ENCODE measurements around the gene SPATA2. TPM values are rescaled to one million over a fixed set of nuclear protein-coding genes. Genes with fewer than 3 reads are reported as not detected.

Gene SPATA2
- total and polyA plus RNA-seq, 2 of the 13 experiments (the other 11 are each of a cell fraction or from before 2014, with no cell fraction given): 3.2 to 8.7 TPM

- TF ChIP-seq, protein P1, sequence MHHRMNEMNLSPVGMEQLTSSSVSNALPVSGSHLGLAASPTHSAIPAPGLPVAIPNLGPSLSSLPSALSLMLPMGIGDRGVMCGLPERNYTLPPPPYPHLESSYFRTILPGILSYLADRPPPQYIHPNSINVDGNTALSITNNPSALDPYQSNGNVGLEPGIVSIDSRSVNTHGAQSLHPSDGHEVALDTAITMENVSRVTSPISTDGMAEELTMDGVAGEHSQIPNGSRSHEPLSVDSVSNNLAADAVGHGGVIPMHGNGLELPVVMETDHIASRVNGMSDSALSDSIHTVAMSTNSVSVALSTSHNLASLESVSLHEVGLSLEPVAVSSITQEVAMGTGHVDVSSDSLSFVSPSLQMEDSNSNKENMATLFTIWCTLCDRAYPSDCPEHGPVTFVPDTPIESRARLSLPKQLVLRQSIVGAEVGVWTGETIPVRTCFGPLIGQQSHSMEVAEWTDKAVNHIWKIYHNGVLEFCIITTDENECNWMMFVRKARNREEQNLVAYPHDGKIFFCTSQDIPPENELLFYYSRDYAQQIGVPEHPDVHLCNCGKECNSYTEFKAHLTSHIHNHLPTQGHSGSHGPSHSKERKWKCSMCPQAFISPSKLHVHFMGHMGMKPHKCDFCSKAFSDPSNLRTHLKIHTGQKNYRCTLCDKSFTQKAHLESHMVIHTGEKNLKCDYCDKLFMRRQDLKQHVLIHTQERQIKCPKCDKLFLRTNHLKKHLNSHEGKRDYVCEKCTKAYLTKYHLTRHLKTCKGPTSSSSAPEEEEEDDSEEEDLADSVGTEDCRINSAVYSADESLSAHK (CRISPR knock-in tag; IDR thresholded peaks at IDR 0.05; ENCODE audit: borderline replicate concordance): no peak
- no peak for TF ChIP-seq KAT2B (IDR thresholded peaks at IDR 0.05; ENCODE audit: borderline replicate concordance, low read depth, low read length)
- TF ChIP-seq ZNF142 (CRISPR knock-in tag; IDR thresholded peaks at IDR 0.05): no peak
- no peak for TF ChIP-seq IRX3 (CRISPR knock-in tag; IDR thresholded peaks at IDR 0.05; ENCODE audit: borderline replicate concordance, low read depth)
- TF ChIP-seq HNRNPL (IDR thresholded peaks at IDR 0.05; ENCODE audit: low read depth, low read length): no peak
- TF ChIP-seq ZNF251 (CRISPR knock-in tag; IDR thresholded peaks at IDR 0.05): no peak
- TF ChIP-seq PBX3 (CRISPR knock-in tag; IDR thresholded peaks at IDR 0.05; ENCODE audit: borderline replicate concordance): no peak
- TF ChIP-seq ZSCAN22 (CRISPR knock-in tag; IDR thresholded peaks at IDR 0.05): no peak
- TF ChIP-seq ADNP (CRISPR knock-in tag; IDR thresholded peaks at IDR 0.05): peak; percentile 96
- no peak for TF ChIP-seq RELA (CRISPR knock-in tag; IDR thresholded peaks at IDR 0.05)
- TF ChIP-seq HNF1B (CRISPR knock-in tag; IDR thresholded peaks at IDR 0.05): peak; percentile 98
- peak; percentile 83 for TF ChIP-seq ZNF747 (CRISPR knock-in tag; IDR thresholded peaks at IDR 0.05; ENCODE audit: borderline replicate concordance)
- no peak for TF ChIP-seq ZNF451 (CRISPR knock-in tag; IDR thresholded peaks at IDR 0.05)
- TF ChIP-seq, protein P2, sequence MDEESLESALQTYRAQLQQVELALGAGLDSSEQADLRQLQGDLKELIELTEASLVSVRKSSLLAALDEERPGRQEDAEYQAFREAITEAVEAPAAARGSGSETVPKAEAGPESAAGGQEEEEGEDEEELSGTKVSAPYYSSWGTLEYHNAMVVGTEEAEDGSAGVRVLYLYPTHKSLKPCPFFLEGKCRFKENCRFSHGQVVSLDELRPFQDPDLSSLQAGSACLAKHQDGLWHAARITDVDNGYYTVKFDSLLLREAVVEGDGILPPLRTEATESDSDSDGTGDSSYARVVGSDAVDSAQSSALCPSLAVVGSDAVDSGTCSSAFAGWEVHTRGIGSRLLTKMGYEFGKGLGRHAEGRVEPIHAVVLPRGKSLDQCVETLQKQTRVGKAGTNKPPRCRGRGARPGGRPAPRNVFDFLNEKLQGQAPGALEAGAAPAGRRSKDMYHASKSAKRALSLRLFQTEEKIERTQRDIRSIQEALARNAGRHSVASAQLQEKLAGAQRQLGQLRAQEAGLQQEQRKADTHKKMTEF (CRISPR knock-in tag; IDR thresholded peaks at IDR 0.05): peak; percentile 86
- peak; percentile 86; the same call in 1 of the 2 replicates for TF ChIP-seq ZNF788 (CRISPR knock-in tag; IDR thresholded peaks at IDR 0.05; ENCODE audit: borderline replicate concordance)
Measured at GRCh38 chr20:49945701-49946477, 30.6 kb upstream of the SPATA2 start (continued).

Measured in HepG2 (cell line).